Inflammatory macrophage (primary cell): ENCODE data around the gene HOTAIR.

ENCODE experiments used
- DNase-seq, 2 donors: peaks; one replicate each; pipeline ENCODE4 v3.0.0-alpha.2; 2020 to 2022

HOTAIR gene

DNA sequence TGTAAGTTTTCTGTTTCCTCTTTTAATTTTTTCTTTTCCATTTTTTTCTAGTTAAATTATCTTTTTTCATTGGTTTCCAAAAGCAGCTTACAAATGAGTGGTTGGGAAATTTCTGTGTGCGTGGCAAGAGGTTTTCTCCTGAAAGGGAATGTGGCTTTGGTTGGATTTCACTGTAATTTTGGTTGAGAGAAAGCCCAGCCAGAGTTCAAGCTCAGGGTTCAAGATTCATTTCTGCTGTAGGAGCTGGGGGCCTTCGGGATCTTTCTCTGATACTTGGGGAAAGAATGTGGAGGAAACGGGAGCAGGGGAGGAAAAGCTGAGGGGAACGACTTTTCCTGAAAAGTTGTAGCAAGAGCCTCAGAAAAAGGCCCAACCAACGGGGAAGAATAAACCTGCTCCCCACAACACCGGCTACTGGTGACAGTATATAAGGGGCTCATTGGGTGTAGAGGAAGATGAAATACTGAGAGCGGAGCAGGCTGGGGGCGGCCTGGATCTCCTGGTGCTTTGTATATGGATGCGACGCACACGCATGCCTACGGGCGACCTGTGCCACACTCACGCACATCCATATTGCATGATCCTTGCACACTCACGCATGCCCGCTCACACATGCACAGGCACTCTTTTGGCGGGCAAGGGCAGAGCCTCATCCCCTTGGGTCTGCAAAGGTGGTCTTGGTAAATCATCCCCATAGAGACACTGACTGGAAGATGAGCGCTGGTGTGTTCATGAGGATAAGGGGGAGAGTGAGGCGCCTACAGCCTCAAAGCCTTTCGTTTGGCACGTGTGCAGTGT is 12.1 kb upstream of the HOTAIR start:
- DNase-seq: no peak

DNA sequence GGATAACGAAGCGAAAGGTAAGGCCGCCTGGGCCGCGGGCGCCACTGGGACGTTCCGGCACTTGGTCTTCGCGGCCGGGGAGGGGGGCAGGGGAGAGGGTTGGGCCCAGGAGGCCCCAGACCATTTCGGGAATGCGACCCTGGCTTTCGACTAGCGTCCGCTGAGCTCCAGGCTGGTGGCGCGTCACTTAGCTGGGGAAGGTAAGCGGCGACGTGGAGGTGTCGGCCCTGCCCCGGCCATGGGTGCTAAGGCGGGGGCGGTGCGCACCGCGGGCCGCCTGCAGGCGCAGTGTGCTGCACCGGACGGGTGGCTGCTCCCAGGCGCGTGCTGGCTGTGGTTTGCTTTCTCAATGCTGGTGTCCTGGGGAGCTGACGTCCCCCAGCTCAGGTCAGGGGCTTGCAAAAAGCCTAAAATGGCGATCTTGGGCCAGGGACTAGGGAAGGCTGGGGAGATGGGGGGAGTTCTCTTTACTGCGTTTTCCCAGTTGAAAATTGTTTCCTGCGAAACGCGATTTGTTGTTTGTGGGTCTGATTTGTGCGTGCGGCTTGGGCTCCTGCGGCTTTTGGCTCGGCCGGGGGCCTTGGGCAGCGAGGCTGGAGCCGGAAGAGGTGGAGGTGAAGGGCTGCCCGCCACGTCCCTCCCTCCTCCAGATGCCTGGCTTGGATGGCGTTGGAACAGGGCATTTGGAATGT is 11.4 kb upstream of the HOTAIR start:
- DNase-seq: no peak

DNA sequence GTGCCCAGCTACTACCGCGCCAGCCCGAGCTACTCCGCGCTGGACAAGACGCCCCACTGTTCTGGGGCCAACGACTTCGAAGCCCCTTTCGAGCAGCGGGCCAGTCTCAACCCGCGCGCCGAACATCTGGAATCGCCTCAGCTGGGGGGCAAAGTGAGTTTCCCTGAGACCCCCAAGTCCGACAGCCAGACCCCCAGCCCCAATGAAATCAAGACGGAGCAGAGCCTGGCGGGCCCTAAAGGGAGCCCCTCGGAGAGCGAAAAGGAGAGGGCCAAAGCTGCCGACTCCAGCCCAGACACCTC is 10.9 kb upstream of the HOTAIR start:
- no peak for DNase-seq

DNA sequence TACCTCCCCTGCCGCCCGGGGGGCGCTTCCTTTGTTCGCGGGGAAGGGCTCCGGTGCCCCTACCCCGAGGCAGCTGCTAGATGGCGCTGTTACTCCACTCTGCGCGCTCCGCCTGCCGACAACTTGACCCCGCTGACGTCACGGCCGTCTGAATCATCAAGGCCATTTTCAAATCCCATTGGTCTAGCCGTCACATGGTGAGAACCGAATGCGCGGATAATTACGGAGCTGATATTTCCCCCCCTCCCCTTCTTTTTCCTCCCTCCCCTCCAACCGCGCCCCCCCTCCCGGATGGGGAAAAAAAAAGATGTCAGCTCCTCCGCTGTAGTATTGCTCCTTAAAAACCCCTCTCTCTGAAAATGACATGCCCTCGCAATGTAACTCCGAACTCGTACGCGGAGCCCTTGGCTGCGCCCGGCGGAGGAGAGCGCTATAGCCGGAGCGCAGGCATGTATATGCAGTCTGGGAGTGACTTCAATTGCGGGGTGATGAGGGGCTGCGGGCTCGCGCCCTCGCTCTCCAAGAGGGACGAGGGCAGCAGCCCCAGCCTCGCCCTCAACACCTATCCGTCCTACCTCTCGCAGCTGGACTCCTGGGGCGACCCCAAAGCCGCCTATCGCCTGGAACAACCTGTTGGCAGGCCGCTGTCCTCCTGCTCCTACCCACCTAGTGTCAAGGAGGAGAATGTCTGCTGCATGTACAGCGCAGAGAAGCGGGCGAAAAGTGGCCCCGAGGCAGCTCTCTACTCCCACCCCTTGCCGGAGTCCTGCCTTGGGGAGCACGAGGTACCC is 10.3 kb upstream of the HOTAIR start, which contains the start of gene HOXC10:
Gene HOXC10, plus strand, starts transcription at position 246 of the 791 bp plus-strand sequence. Its CDS starts 114 bp downstream, at position 360.
- peak; percentile 33 to 36 for DNase-seq

DNA sequence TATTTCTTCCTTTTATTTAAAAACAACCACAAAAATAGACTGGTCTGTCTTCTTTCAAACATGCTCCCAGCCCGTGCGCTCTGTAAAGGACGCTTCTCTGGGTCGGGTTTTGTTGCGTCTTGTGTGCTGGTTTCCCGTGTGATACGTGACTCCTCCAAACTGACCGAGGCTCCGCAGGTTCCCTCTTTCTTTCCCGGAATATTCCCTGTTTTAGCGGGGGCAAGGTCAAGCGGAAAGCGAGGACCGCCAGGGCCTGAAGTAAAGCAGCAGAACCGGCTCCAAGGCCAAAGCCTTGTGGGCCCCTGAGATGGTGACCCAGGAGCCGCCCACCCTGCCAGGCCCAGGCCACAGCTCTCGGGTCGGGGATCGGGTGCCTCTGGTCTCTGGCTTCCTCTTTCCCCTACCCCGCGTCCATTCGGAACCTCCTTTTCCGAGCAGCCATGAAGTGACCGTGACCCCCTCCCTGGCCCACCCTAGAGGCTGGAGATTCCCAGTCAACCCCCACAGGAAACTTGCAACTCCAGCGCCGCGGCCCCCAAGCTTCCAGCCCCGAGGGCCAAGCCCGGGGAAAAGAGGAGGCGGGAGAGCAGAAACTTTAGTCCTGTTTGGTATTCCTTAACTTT is 9.3 kb upstream of the HOTAIR start:
- DNase-seq: no peak

DNA sequence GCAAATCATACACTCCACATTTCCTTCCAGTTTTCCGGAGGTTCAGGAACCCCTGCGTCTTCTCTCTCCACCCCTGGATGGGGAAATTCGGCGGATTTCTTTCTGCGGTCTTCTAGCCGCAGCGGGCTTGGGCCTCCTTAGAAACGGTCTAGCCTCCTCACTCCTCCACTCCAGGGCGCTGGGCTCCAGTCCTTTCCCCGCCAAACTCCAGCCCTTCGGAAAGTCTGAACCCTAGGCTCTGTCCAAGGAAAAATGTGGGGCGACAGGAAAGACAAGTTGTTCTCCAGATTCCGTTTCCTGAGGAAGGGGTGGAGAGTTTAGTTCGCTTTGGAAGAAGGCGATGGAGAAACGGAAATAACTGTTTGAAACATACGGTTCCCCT is 8.8 kb upstream of the HOTAIR start:
- peak in 1 of 2 donors; percentile 22 for DNase-seq

DNA sequence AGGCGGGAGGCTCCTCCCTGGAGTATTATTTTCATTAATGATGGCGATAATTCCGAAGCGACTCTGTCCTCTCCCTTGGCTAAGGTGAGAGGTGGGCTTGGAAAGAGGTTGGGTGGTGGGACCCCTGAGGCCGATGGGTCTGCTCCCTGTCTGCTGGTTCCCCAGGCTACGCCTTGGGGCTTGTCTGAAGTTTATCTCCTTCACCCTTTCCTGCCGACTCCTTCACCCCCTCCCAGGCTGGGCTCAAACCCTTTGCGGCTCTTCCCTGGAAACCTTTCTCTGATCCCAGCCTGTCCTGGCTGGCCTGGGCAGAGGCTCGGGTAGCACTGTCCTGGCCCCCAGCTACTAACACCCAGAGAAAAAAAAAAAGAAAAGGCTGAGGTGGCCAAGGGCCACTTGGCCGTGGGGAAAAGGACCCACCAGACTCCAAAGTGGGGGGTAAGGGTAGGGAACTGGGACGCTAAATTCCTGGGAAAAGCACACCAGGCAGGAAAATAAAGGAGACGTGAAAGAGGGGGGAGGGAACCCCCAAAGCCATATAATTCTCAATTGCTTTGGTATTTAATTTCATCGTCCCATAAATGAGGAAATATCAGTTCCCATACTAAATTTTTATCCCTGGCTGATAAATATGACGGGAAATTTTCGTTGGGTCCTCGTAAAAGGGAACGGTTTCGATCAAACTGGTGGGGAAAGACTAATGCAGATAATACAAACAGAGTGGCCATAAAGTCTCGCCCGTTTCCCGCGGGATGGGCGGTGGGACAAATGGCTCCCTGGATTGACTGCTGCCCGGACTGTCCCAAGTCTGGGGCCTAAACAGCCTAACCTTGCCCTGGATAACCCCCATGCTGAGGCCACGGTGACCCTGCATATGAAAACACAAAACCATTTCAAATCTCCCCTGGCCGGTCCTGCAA is 8.2 kb upstream of the HOTAIR start:
- no peak for DNase-seq

DNA sequence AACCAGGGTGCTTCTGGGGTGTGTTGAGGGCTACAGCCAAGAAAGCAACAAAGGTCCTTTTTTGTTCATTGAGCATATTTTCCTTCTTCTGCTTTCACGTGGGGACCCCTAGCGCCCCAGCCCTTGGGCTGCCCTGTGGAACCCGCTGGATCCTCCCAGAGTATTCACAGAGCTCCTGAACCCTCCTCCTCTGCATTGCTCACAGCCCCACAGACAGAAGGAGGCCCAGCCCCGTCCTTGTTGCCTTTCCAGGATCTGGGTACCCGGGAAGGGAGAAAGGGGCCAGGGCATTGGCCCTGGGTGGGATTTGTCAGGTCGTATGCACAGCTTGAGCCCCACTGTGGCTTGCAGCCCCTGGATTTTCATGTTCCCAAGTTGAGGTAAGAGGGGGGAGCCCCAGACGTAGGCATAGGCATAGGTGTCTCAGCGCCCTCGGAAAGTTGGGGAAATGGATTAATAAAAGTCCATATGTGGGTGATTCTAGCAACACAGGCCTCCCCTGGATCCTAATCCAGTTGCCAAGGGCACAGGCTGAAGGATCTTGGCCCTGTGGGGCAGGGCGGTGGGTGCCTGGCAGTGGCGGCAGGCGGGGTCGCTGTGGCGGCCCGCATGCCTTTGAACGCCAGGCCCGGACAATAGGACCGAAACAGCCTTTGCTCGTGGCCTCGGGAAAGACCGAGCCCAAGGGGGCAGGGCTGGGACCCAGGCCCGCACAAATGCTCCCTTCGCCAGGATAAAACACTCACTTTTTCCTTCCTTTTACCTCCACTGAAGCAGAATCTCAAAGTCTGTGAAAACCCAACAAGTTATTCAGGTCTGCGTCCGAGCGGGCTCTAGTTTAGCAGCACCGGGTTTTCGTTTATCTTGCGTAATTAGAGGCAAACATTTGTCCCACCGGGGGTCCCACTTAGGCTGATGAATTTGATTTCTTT is 7.1 kb upstream of the HOTAIR start:
- DNase-seq: no peak

DNA sequence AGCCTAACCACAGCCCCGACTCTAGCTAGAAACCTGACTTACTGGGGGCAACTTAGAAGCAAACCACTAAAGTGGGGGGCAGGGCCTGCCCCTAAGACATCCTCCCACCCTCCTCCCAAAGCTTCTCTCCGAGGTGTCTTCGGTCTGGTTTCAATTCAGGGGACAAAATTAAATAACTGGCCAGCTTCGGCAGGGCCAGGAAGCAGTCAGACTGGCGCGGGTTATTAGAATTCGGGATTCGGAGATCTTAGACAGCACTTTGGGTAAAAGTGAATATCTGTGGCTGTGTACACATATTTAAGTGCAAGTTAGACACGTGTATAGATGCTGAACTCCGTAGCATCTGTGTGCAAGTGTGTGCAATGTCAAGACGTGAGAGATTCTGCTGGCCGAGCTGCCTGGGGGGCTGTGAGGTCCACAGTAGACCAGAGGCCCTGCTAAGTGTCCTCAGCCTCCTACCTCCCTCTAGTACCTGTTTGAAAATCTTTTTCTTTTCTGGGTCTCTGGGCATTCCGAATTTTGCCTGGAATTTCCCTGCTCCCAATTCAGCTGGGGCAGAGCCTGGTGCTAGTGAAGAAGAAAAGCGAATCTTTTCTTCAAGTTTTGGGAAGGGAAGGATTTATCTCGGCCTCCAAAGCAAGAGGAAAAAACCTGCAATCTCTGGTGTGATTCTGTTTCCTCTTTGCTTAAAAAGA is 6.2 kb upstream of the HOTAIR start:
- no peak for DNase-seq

DNA sequence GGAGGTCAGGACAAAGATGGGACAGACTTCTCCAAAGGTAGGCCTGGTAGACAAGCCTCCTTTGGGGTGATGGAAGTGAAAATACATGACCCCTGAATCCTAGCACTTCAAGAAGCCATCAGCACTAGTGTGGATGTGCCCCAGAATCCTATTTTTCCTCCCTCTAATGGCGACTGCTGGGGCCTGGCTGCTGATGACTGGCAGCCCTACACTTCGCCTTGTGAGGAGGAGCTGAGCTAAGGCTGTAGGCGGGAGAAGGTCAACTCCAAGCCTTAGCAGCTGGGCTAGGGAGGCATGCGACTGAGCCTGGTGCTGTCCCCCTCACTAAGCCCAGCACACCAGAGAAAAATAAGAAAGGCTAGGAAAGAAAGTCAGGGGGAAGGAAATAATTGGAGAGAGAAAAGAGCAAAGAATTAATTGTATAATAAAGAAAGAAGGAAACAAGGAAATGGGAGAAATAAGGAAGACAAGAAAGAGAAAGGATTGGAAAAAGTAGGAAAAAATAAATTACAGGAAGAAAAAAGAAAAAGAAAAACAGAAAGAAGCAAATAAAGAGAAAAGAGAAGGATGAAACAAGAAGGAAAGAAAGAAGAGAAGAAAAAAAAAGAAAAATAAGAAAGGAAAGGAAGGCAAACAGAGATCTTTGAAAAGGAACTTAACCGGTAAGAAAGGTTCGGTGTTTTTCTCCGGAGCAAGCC is 5.5 kb upstream of the HOTAIR start:
- no peak for DNase-seq

DNA sequence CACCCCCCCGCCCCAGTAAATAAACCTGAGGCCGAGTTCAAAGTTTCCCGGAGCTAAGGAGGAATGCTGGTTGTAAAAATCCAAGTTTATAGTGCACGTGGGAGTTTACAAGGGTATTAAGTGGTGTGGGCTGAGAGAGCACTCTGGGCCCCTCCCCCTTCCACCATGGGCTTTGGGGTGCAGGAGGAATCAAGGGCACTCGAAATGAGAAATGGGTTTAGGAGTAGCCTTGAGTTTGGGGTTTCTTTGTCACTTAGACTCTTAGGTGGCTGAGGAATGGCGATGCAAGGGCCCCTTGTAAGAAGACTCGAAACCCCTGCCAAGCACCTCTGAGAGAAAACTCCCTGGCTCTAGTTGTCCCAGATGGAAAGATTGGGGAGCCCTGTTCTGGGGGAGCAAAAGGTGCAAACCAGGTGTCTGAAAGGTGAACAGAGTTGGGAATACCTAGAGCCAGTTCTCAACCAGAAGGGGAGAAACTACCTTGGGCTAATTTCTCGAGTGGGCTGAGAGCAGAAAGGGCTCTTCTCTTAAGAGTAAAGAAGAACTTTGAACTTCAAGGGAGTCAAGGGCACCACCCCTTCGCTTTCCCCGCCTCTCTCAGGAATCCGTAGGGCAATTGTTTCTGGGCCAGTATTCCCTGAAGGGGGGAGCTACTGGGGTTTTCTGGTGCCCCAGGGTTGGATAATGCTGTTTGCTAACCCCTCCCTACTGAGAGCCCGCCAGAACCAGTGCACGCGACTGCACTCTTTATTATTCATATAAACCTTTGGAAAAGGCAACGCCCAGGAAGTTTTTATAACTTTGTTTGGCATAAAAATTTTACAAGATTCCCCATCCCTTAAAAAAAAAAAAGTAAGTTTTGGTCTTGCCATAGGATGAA is 4.0 kb upstream of the HOTAIR start:
- DNase-seq: no peak

DNA sequence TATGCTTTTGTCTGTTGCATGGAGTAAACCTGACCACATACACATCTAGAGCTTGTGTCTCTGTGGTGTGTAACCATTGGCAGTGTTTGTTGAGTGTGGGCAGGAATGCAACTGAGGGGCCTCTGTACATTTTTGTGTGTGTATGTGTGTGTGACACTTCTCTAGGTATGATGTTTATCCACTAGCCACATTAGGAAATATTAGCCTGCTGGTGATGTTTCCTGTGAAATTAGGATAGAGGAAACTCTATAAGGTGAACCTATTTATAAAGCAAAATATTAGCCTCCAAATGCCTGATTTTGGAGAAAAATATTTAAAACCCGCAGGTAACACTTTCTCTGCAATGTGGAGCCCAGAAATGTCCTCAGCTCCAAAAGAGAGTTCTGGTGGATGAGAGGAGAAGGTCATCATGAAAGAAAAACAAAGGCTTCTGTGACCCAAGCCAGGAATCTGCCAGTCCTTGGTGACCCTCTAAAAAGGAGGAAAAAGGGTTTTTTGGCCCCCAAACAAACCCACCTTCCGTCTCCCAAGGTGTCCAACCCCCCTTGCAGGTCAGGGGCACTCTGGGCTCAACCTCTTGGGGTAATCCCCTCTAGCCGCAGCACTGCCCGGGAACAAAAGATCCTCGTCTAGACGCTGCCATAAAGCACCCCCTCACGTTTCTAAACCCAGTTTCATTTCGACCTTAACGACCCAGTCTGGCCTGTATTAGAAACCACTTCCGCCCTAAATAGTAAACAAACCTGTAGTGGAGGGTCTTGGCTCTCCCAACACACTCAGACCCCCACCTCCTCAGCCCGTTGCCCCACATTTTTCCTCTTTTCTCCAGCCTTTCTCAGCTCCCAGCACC is 3.1 kb upstream of the HOTAIR start:
- DNase-seq: no peak

DNA sequence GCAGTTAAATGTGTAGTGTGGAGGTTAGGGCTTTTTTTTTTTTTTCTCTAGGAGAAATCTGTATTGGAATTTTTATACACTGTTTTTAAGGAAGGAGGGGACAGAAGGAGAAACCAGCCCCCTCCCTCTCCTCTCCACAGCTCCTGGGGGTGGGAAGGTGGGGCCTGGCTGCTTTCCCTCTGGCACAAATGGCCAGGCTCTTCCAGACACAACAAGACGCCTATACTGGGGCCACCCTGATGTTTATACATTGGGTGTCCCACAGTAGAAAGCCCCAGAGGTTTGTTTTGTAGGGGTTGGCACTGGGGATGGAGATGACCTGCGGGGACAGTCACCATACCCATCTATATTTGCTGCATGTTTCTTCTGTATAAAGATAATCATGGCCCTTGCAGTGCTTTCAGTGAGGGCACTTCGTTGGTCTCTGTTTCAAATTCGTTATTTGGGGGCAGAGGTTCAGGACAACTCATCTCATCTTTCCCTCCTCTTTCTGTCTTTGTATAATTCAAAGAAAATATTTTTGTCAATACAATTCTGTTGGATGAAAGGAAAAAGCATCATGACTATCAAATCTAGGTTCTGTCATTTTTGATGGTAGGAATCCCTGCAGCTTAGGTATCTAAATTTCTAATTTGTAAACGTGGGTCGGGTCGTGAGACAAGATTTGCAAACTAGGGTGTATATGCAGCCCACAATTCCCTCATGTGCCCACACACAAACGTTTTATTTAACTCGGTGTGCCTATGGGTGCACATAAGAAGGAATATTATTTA is 2.3 kb upstream of the HOTAIR start:
- DNase-seq: no peak

DNA sequence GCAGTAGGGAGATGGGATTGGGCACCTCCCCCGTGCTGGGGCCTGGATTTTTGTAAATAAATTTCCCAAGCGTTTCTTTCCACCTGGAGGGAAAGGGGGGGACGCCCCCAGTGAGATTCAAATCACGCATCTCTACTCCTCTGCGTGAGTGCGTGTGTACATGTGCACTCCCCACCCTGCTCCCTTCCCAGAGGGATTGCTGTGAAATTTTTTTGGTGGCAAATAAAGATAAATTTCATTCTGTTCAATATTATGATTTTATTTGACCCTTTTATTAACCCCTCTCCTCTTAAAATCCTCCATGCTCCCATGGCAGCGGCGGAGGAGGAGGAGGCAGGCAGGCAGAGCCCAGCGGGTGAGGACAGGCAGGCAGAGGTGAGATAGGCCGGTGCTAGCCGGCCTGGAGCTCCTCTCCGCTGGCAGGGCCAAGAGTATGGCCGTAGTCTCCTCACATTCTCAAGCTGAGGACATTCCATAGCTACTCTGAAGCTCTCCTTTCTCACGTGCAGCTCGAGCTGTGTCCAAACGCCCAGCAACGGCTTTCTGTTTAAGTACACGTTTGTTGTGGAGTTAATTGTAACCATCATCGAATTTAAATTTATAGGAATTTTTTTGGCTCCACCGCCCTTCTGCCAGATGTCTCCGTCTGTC is 1.5 kb upstream of the HOTAIR start:
- DNase-seq: no peak

DNA sequence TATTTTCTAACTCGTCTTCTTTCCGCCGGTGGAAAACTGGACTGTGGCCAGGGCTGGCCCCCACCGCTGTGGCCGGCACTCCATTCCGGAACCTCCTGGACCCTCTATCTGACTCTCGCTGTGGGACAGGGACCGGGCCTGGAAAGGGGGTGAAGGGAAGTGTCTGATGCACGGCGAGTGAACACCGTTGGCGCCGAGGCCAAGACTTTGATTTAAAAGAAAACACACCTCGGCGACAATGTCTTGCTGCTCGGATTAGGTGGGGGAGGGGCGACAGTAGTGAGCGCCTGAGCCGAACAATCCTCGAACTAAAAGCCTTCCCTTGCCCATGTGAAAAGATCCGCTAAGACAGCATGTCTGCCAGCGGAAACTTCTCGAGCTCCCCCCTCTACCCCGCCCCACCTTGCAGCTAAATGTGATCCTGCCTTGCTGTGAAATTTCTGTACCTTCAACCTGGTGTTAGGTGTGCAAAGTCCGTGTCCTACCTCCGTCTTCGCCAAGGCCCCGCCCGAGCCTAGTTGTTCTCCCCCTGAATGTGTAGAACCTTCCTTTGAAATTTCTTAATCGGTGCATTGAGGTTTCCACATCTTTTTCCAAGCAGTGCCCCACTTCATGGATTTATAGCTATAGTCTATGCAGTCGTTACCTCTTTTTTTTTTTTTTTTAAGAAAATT is 862 bp upstream of the HOTAIR start:
- DNase-seq: no peak

DNA sequence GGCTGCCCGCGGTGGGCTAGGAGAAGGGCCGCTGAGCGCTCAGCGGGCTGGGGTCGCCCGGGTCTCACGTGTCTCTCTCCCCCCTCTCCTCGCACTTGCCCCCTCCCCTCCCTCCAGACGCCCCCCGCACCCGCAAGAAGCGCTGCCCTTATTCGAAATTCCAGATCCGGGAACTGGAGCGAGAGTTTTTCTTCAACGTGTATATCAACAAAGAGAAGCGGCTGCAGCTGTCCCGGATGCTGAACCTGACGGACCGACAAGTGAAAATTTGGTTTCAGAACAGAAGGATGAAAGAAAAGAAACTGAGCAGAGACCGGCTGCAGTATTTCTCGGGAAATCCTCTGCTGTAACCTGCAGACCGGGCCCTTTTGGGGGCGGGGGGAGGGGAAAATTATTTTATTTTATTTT is 314 bp upstream of the HOTAIR start:
- DNase-seq: no peak
